Duodenal mucosa (tissue), 2 donors: ENCODE results near the gene KRT2.
A peak's percentile ranks its signal among the peaks of the same experiment; 100 is the strongest.

Experiments
- H3K27ac ChIP-seq: one replicate; pipeline ENCODE4 v1.7.0; 2013; ENCODE audit warnings: low read depth, low read length
- H3K27me3 ChIP-seq, 2 donors: one replicate each; pipeline ENCODE4 v1.7.0; 2013; ENCODE audit warnings: low read length in 2 of 2, control low read depth in 1 of 2; ENCODE audit not compliant: insufficient read depth in 2 of 2, control insufficient read depth in 1 of 2
- H3K36me3 ChIP-seq, 2 donors: one replicate each; pipeline ENCODE4 v1.7.0; 2013; ENCODE audit warnings: low read length in 2 of 2, control low read depth in 1 of 2; ENCODE audit not compliant: insufficient read depth in 2 of 2, control insufficient read depth in 1 of 2
- H3K4me1 ChIP-seq, 2 donors: one replicate each; pipeline ENCODE4 v1.7.0; 2013; ENCODE audit warnings: low read length in 2 of 2, control low read depth in 1 of 2; ENCODE audit not compliant: insufficient read depth in 2 of 2, control insufficient read depth in 1 of 2
- H3K4me3 ChIP-seq, 2 donors: one replicate each; pipeline ENCODE4 v1.7.0; 2013; ENCODE audit warnings: low read length in 2 of 2, low read depth in 1 of 2
- H3K9ac ChIP-seq, 2 donors: one replicate each; pipeline ENCODE4 v1.7.0; 2013; ENCODE audit warnings: low read length in 2 of 2, low read depth in 1 of 2
- H3K9me3 ChIP-seq, 2 donors: one replicate each; pipeline ENCODE4 v1.7.0; 2013; ENCODE audit warnings: low read length in 2 of 2, control low read depth in 1 of 2; ENCODE audit not compliant: control insufficient read depth in 1 of 2

KRT2 gene

GRCh38 chr12:52659395-52659794 is 7.4 kb upstream of the KRT2 start:
- Histone ChIP-seq H3K4me3 (no peak overlapping the region), H3K9ac (no peak overlapping the region), H3K9me3 (no peaks in the 10 kb centered on the region), H3K4me1 (peaks cover 36 to 49% of the 10 kb centered on the region in 2 donors), H3K27ac (no peak overlapping the region), H3K36me3 (no peaks in the 10 kb centered on the region), H3K27me3 (no peaks in the 10 kb centered on the region)

- H3K36me3 ChIP-seq = no peaks in the 10 kb centered on the region
- no peak overlapping the region for H3K9ac ChIP-seq
- no peak overlapping the region for H3K27ac ChIP-seq
- no peak overlapping the region for H3K4me3 ChIP-seq
- no peaks in the 10 kb centered on the region for H3K9me3 ChIP-seq
- H3K4me1 ChIP-seq = peaks cover 36 to 49% of the 10 kb centered on the region in 2 donors
- H3K27me3 ChIP-seq = no peaks in the 10 kb centered on the region
These were observed 6.2 kb upstream of the KRT2 start for GRCh38 chr12:52658196-52658595.

- no peaks in the 10 kb centered on the region for H3K36me3 ChIP-seq
- peak overlapping the region in 1 of 2 donors; percentile 19 for H3K9ac ChIP-seq
- peak overlapping the region in 1 of 2 donors; percentile 47 for H3K4me3 ChIP-seq
- no peaks in the 10 kb centered on the region for H3K9me3 ChIP-seq
- peaks cover 0 to 3% of the 10 kb centered on the region in 2 donors for H3K27me3 ChIP-seq
- H3K27ac ChIP-seq = no peak overlapping the region
- peaks cover 36 to 49% of the 10 kb centered on the region in 2 donors for H3K4me1 ChIP-seq
These were observed 5.4 kb upstream of the KRT2 start for GRCh38 chr12:52657250-52657902.

- H3K27me3 ChIP-seq = peaks cover 0 to 3% of the 10 kb centered on the region in 2 donors
- no peak overlapping the region for H3K9ac ChIP-seq
- no peaks in the 10 kb centered on the region for H3K36me3 ChIP-seq
- H3K4me3 ChIP-seq = peak overlapping the region in 1 of 2 donors; percentile 47
- H3K4me1 ChIP-seq = peaks cover 36 to 49% of the 10 kb centered on the region in 2 donors
- H3K27ac ChIP-seq = no peak overlapping the region
- H3K9me3 ChIP-seq = no peaks in the 10 kb centered on the region
These were observed 4.6 kb upstream of the KRT2 start for GRCh38 chr12:52656616-52657015.

GRCh38 chr12:52655720-52656124 is 3.7 kb upstream of the KRT2 start:
- H3K9ac ChIP-seq = no peak overlapping the region
- no peak overlapping the region for H3K4me3 ChIP-seq
- H3K9me3 ChIP-seq = no peaks in the 10 kb centered on the region
- no peaks in the 10 kb centered on the region for H3K36me3 ChIP-seq
- peaks cover 42 to 53% of the 10 kb centered on the region in 2 donors for H3K4me1 ChIP-seq
- peaks cover 0 to 3% of the 10 kb centered on the region in 2 donors for H3K27me3 ChIP-seq
- no peak overlapping the region for H3K27ac ChIP-seq

- Histone ChIP-seq H3K36me3 (no peaks in the 10 kb centered on the region), H3K9ac (no peak overlapping the region), H3K27me3 (peaks cover 0 to 3% of the 10 kb centered on the region in 2 donors), H3K4me1 (peaks cover 47 to 57% of the 10 kb centered on the region in 2 donors), H3K27ac (no peak overlapping the region), H3K9me3 (no peaks in the 10 kb centered on the region), H3K4me3 (no peak overlapping the region)
These were observed 3.2 kb upstream of the KRT2 start for GRCh38 chr12:52655251-52655650.

- Histone ChIP-seq H3K27ac (no peak overlapping the region), H3K4me1 (peaks cover 54 to 57% of the 10 kb centered on the region in 2 donors), H3K9ac (peak overlapping the region in 1 of 2 donors; percentile 51), H3K4me3 (peak overlapping the region in 1 of 2 donors; percentile 41), H3K27me3 (peaks cover 0 to 3% of the 10 kb centered on the region in 2 donors), H3K36me3 (no peaks in the 10 kb centered on the region), H3K9me3 (no peaks in the 10 kb centered on the region)
These were observed 1.4 kb downstream of the KRT2 start for GRCh38 chr12:52650520-52651081.

GRCh38 chr12:52649066-52649465 is 2.9 kb downstream of the KRT2 start:
- H3K27me3 ChIP-seq = peaks cover 0 to 3% of the 10 kb centered on the region in 2 donors
- no peak overlapping the region for H3K4me3 ChIP-seq
- no peaks in the 10 kb centered on the region for H3K9me3 ChIP-seq
- H3K4me1 ChIP-seq = peaks cover 57 to 60% of the 10 kb centered on the region in 2 donors
- no peak overlapping the region for H3K9ac ChIP-seq
- H3K36me3 ChIP-seq = no peaks in the 10 kb centered on the region
- no peak overlapping the region for H3K27ac ChIP-seq

GRCh38 chr12:52648012-52648550 is 3.9 kb downstream of the KRT2 start:
- H3K27me3 ChIP-seq = peaks cover 0 to 3% of the 10 kb centered on the region in 2 donors
- no peak overlapping the region for H3K9ac ChIP-seq
- no peak overlapping the region for H3K4me3 ChIP-seq
- no peaks in the 10 kb centered on the region for H3K9me3 ChIP-seq
- no peaks in the 10 kb centered on the region for H3K36me3 ChIP-seq
- H3K27ac ChIP-seq = no peak overlapping the region
- peaks cover 57 to 60% of the 10 kb centered on the region in 2 donors for H3K4me1 ChIP-seq

GRCh38 chr12:52647601-52648000 is 4.4 kb downstream of the KRT2 start:
- Histone ChIP-seq H3K4me3 (no peak overlapping the region), H3K27me3 (no peaks in the 10 kb centered on the region), H3K9ac (no peak overlapping the region), H3K27ac (no peak overlapping the region), H3K9me3 (no peaks in the 10 kb centered on the region), H3K4me1 (peaks cover 57 to 60% of the 10 kb centered on the region in 2 donors), H3K36me3 (no peaks in the 10 kb centered on the region)
